Ascending aorta (tissue), 2 donors: ENCODE measurements around the gene WDR86. TPM values are rescaled to one million over a fixed set of nuclear protein-coding genes. Genes with fewer than 3 reads are reported as not detected.

Source experiments
- DNase-seq, 2 donors: peaks; one replicate each; pipeline ENCODE4 v3.0.0-alpha.2; 2019; ENCODE audit warnings: low spot score in 2 of 2
- H3K27ac ChIP-seq, 2 donors: fragments of 200-600 bp; sonication (generic); one replicate each; pipeline ENCODE4 v1.5.1; 2016 to 2017; ENCODE audit warnings: mild to moderate bottlenecking in 1 of 2
- H3K27me3 ChIP-seq: fragments of 200-600 bp; sonication (generic); one replicate; pipeline ENCODE4 v1.5.1; 2017
- H3K36me3 ChIP-seq, 2 donors: fragments of 200-600 bp; sonication (generic); one replicate each; pipeline ENCODE4 v1.5.1; 2016
- H3K4me1 ChIP-seq, 2 donors: fragments of 200-600 bp; sonication (generic); one replicate each; pipeline ENCODE4 v1.5.1; 2016 to 2017; ENCODE audit warnings: mild to moderate bottlenecking in 1 of 2
- H3K4me3 ChIP-seq, 2 donors: fragments of 200-600 bp; sonication (generic); one replicate each; pipeline ENCODE4 v1.5.1; 2016 to 2017; ENCODE audit warnings: mild to moderate bottlenecking in 1 of 2
- H3K9me3 ChIP-seq, 2 donors: fragments of 200-600 bp; sonication (generic); one replicate each; pipeline ENCODE4 v1.5.1; 2016
- intact Hi-C: fragments of 100-400 bp; cut with DNase I; formaldehyde crosslinking; loops from one replicate; pipeline ENCODE4 v1.15.1; 2023
- total RNA-seq: library from RNA; depleted of rRNA; stranded (reverse); fragments of >200 nt; gene quantifications from one replicate; pipeline ENCODE4 v1.1.0, GENCODE V29; 2016
- TF ChIP-seq, protein P1 (sequence below), 3 experiments: fragments of 200-600 bp in 2 of 3; fragments of 450-650 bp in 1 of 3; sonication (generic) in 2 of 3; IDR thresholded peaks; one replicate each; pipeline ENCODE4 v1.5.1; 2016 to 2019; ENCODE audit warnings: antibody characterized with exemption in 3 of 3, mild to moderate bottlenecking in 1 of 3, moderate library complexity in 1 of 3

The WDR86 gene
- total RNA-seq, 1 donor from 2014 or later, result 4.0 TPM

- H3K4me1 ChIP-seq, result no peaks in the 10 kb centered on the region
- no peaks in the 10 kb centered on the region for H3K36me3 ChIP-seq
- no peak for DNase-seq
- no peaks in the 10 kb centered on the region for H3K27me3 ChIP-seq
- no peak overlapping the region for H3K27ac ChIP-seq
- intact Hi-C loops, result no loop called here
- TF ChIP-seq, protein P1, sequence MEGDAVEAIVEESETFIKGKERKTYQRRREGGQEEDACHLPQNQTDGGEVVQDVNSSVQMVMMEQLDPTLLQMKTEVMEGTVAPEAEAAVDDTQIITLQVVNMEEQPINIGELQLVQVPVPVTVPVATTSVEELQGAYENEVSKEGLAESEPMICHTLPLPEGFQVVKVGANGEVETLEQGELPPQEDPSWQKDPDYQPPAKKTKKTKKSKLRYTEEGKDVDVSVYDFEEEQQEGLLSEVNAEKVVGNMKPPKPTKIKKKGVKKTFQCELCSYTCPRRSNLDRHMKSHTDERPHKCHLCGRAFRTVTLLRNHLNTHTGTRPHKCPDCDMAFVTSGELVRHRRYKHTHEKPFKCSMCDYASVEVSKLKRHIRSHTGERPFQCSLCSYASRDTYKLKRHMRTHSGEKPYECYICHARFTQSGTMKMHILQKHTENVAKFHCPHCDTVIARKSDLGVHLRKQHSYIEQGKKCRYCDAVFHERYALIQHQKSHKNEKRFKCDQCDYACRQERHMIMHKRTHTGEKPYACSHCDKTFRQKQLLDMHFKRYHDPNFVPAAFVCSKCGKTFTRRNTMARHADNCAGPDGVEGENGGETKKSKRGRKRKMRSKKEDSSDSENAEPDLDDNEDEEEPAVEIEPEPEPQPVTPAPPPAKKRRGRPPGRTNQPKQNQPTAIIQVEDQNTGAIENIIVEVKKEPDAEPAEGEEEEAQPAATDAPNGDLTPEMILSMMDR (IDR thresholded peaks at IDR 0.05), result no peak
- no peak overlapping the region for H3K4me3 ChIP-seq
- H3K9me3 ChIP-seq, result no peaks in the 10 kb centered on the region
These were observed 17.4 kb downstream of the WDR86 start for GRCh38 chr7:151392426-151392825.

GRCh38 chr7:151392002-151392401 is 17.8 kb downstream of the WDR86 start:
- no peaks in the 10 kb centered on the region for H3K36me3 ChIP-seq
- TF ChIP-seq, protein P1 (IDR thresholded peaks at IDR 0.05), result no peak
- no peak overlapping the region for H3K4me3 ChIP-seq
- peaks cover 0 to 3% of the 10 kb centered on the region in 2 donors for H3K4me1 ChIP-seq
- intact Hi-C loops, result no loop called here
- DNase-seq, result no peak
- no peaks in the 10 kb centered on the region for H3K9me3 ChIP-seq
- no peaks in the 10 kb centered on the region for H3K27me3 ChIP-seq
- no peak overlapping the region for H3K27ac ChIP-seq

DNA sequence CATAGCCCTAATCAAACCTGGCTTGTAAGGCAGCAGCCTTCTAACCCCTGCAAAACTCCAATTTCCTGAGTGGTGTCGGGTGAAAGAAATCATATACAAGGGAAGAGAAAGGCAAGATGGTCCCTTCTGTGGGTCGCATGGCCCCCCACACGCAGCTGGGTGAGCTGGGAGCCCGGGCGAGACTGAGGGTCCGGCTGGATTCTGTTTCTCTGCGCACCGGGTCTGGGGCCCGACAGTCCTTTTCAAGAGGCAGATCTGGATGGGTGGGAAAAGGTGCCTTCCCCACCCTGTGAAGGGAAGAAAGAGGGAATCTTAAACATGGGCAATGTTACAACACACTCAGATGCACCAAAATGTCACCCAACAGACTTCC is 18.5 kb downstream of the WDR86 start:
- H3K4me1 ChIP-seq, result peaks cover 0 to 6% of the 10 kb centered on the region in 2 donors
- H3K36me3 ChIP-seq, result no peaks in the 10 kb centered on the region
- intact Hi-C loops, result no loop called here
- no peak overlapping the region for H3K4me3 ChIP-seq
- H3K9me3 ChIP-seq, result no peaks in the 10 kb centered on the region
- no peak overlapping the region for H3K27ac ChIP-seq
- no peaks in the 10 kb centered on the region for H3K27me3 ChIP-seq
- no peak for DNase-seq
- TF ChIP-seq, protein P1 (IDR thresholded peaks at IDR 0.05), result no peak

DNA sequence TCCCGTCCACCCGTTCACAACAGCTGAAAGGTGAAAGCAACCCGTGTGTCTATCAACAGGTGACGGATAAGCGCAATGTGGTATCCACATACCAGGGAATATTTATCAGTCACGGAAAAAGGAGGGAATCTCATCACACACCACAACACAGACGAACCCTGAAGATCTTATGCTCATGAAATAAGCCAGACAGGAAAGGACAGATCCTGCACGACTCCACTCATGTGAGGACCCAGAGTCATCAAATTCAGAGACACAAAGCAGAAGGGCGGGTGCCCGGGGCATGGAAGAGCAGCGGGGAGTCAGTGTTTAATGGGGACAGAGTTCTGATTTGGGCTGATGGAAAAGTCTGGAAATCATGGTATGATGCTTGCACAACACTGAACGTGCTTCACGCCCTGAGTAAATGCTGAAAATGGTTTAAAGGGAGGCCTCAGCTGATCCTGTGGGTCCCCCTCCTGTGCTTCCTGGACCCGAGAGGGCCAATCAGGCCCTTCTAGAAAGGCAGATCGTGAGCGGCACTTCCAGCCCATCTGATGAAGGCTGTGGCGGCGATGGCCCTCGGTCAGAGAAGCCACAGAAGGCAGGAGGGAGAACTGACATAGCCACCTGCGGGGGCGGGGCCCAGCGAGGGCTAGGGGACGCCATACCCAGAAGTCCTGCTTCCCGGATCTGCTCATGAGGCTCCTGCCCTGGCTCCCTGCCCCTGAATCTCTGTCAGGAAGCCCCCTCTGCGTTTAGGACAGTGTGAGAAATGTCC is 19.1 kb downstream of the WDR86 start:
- TF ChIP-seq, protein P1 (IDR thresholded peaks at IDR 0.05), result no peak
- no peak overlapping the region for H3K27ac ChIP-seq
- H3K36me3 ChIP-seq, result no peaks in the 10 kb centered on the region
- peaks cover 0 to 10% of the 10 kb centered on the region in 2 donors for H3K4me1 ChIP-seq
- H3K27me3 ChIP-seq, result no peaks in the 10 kb centered on the region
- no peak for DNase-seq
- H3K4me3 ChIP-seq, result no peak overlapping the region
- intact Hi-C loops, result no loop called here
- no peaks in the 10 kb centered on the region for H3K9me3 ChIP-seq

GRCh38 chr7:151389768-151390597 is 19.9 kb downstream of the WDR86 start:
- peaks cover 0 to 15% of the 10 kb centered on the region in 2 donors for H3K4me1 ChIP-seq
- TF ChIP-seq, protein P1 (IDR thresholded peaks at IDR 0.05), result no peak
- no peaks in the 10 kb centered on the region for H3K36me3 ChIP-seq
- H3K27me3 ChIP-seq, result no peaks in the 10 kb centered on the region
- H3K4me3 ChIP-seq, result no peak overlapping the region
- intact Hi-C loops, result no loop called here
- no peak for DNase-seq
- H3K27ac ChIP-seq, result no peak overlapping the region
- H3K9me3 ChIP-seq, result no peaks in the 10 kb centered on the region
